MM.1S (cell line): ENCODE measurements around the gene ZNF593OS.

ENCODE experiments used
- DNase-seq: peaks from one replicate; pipeline ENCODE4 v3.0.0-alpha.2; 2015
- H2AFZ ChIP-seq: fragments of 300-600 bp; sonication (generic); 2 replicates; pipeline ENCODE4 v1.6.0; 2016; ENCODE audit warnings: antibody characterized with exemption, low read length
- H3F3A ChIP-seq: fragments of 300-600 bp; sonication (generic); 2 replicates; pipeline ENCODE4 v1.6.1; 2016; ENCODE audit warnings: mild to moderate bottlenecking, antibody characterized with exemption, low read length, moderate library complexity, mixed read lengths; ENCODE audit not compliant: insufficient read depth
- H3K27ac ChIP-seq: fragments of 300-600 bp; sonication (generic); 2 replicates; pipeline ENCODE4 v1.5.1; 2016; ENCODE audit warnings: mild to moderate bottlenecking, low read length
- H3K27me3 ChIP-seq: fragments of 300-600 bp; sonication (generic); replicated peaks from 2 replicates; pipeline ENCODE4 v1.6.0; 2016; ENCODE audit warnings: low read length; ENCODE audit not compliant: insufficient read depth
- H3K36me3 ChIP-seq: fragments of 300-600 bp; sonication (generic); replicated peaks from 2 replicates; pipeline ENCODE4 v1.6.1; 2016; ENCODE audit warnings: mild to moderate bottlenecking, low read length, mixed read lengths; ENCODE audit not compliant: insufficient read depth
- H3K4me1 ChIP-seq: fragments of 300-600 bp; sonication (generic); 2 replicates; pipeline ENCODE4 v1.6.1; 2016; ENCODE audit warnings: low read length, mixed read lengths
- H3K4me2 ChIP-seq: fragments of 300-600 bp; sonication (generic); 2 replicates; pipeline ENCODE4 v1.6.0; 2016; ENCODE audit warnings: low read depth, low read length
- H3K4me3 ChIP-seq: fragments of 300-600 bp; sonication (generic); 2 replicates; pipeline ENCODE4 v1.5.1; 2016; ENCODE audit warnings: low read length, mixed read lengths
- H3K79me2 ChIP-seq: fragments of 300-600 bp; sonication (generic); 2 replicates; pipeline ENCODE4 v1.6.1; 2016; ENCODE audit warnings: mixed run types, low read length, mixed read lengths
- H3K9ac ChIP-seq: fragments of 300-600 bp; sonication (generic); 2 replicates; pipeline ENCODE4 v1.6.1; 2016; ENCODE audit warnings: low read length, mixed read lengths
- H3K9me2 ChIP-seq: fragments of 300-600 bp; sonication (generic); replicated peaks from 2 replicates; pipeline ENCODE4 v1.6.1; 2016; ENCODE audit warnings: mild to moderate bottlenecking, low read length, mixed read lengths; ENCODE audit not compliant: insufficient read depth
- H3K9me3 ChIP-seq: fragments of 300-600 bp; sonication (generic); replicated peaks from 2 replicates; pipeline ENCODE4 v1.6.1; 2016; ENCODE audit warnings: mild to moderate bottlenecking, low read length, mixed read lengths; ENCODE audit not compliant: insufficient read depth
- H4K20me1 ChIP-seq: fragments of 300-600 bp; sonication (generic); 2 replicates; pipeline ENCODE4 v1.6.1; 2016; ENCODE audit warnings: mild to moderate bottlenecking, low read length, moderate library complexity, mixed read lengths; ENCODE audit not compliant: insufficient read depth
- CTCF ChIP-seq: fragments of 300-600 bp; sonication (generic); IDR thresholded peaks from 2 replicates; pipeline ENCODE4 v1.5.1; 2016; ENCODE audit warnings: antibody characterized with exemption, low read length, mixed read lengths
- EZH2 ChIP-seq: fragments of 300-600 bp; sonication (generic); optimal IDR thresholded peaks from 2 replicates; pipeline ENCODE3; 2017; ENCODE audit warnings: low read depth, mild to moderate bottlenecking, antibody characterized with exemption, low read length, mixed read lengths
- EZH2phosphoT487 ChIP-seq: fragments of 300-600 bp; sonication (generic); IDR thresholded peaks from 2 replicates; pipeline ENCODE4 v1.6.1; 2018; ENCODE audit warnings: antibody characterized with exemption, low read length

Gene ZNF593OS

GRCh38 chr1:26159743-26160039, 11.9 kb downstream of the ZNF593OS start:
- Histone ChIP-seq H3K4me1 (peaks cover 5% of the 10 kb centered on the region; the same call in 1 of the 2 replicates), H3K4me2 (no peak overlapping the region), H3F3A (no peaks in the 10 kb centered on the region), H3K9me3 (no peaks in the 10 kb centered on the region), H2AFZ (no peak overlapping the region), H3K4me3 (no peak overlapping the region), H3K9me2 (no peaks in the 10 kb centered on the region), H3K79me2 (no peaks in the 10 kb centered on the region), H3K9ac (no peak overlapping the region), H3K36me3 (no peaks in the 10 kb centered on the region), H3K27ac (no peak overlapping the region), H3K27me3 (peaks cover 27% of the 10 kb centered on the region), H4K20me1 (no peaks in the 10 kb centered on the region)
- DNase-seq: no peak
- TF ChIP-seq EZH2: no peak
- no peak for TF ChIP-seq CTCF
- no peak for TF ChIP-seq EZH2phosphoT487

GRCh38 chr1:26158908-26159742, 12.5 kb downstream of the ZNF593OS start, which contains the start of gene FAM110D:
FAM110D (plus strand) TSS chr1:26159079; CDS start chr1:26161292, 2,213 bp downstream.
- H3F3A ChIP-seq: no peaks in the 10 kb centered on the region
- no peaks in the 10 kb centered on the region for H3K9me3 ChIP-seq
- no peak within 1 kb of the TSS for H3K27ac ChIP-seq
- no peaks in the 10 kb centered on the region for H3K9me2 ChIP-seq
- no peak for DNase-seq
- TF ChIP-seq EZH2phosphoT487: no peak
- TF ChIP-seq EZH2: no peak
- no peak for TF ChIP-seq CTCF
- H3K79me2 ChIP-seq: no peaks in the 10 kb centered on the region
- H3K4me2 ChIP-seq: no peak within 1 kb of the TSS
- H4K20me1 ChIP-seq: no peaks in the 10 kb centered on the region
- peaks cover 27% of the 10 kb centered on the region for H3K27me3 ChIP-seq
- no peak within 1 kb of the TSS for H2AFZ ChIP-seq
- no peak within 1 kb of the TSS for H3K9ac ChIP-seq
- no peak within 1 kb of the TSS for H3K4me3 ChIP-seq
- H3K4me1 ChIP-seq: peaks cover 5% of the 10 kb centered on the region; the same call in 1 of the 2 replicates
- H3K36me3 ChIP-seq: no peaks in the 10 kb centered on the region

DNA sequence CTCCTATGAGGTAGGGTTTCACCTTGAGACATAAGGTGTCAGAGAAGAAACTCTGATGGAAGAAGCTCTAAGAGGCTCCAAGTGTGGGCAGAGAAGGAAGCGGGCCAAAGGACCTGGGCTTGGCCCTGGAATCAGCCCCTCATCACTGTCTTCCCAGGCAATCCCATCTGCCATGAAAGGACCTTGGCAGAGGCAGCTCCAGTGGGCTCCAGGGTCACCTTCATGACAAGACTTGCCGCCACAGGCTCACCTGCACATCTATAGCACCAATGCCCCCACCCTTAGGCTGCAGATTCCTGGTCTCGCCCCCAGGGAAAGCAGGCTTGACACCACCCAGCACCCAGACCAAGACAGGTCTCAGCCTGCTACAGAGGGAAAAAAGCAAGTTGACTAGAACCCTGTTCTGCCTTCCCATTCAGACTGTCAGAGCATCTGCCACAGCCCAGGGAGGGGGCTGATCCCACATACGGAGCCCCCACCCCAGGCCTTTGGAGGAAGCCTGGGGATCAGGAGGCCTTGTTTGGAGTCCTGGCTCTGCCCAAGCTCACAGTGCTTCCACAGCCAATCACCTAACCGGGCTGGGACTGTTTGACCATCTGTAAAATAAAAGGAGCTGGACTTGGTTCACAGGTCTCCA, 13.2 kb downstream of the ZNF593OS start:
- H3K9me3 ChIP-seq: no peaks in the 10 kb centered on the region
- H3K27ac ChIP-seq: no peak overlapping the region
- no peak for TF ChIP-seq EZH2
- TF ChIP-seq EZH2phosphoT487: no peak
- TF ChIP-seq CTCF: no peak
- no peaks in the 10 kb centered on the region for H3F3A ChIP-seq
- no peak overlapping the region for H3K4me3 ChIP-seq
- peaks cover 5% of the 10 kb centered on the region; the same call in 1 of the 2 replicates for H3K4me1 ChIP-seq
- peaks cover 22% of the 10 kb centered on the region for H3K27me3 ChIP-seq
- H3K4me2 ChIP-seq: no peak overlapping the region
- H4K20me1 ChIP-seq: no peaks in the 10 kb centered on the region
- DNase-seq: no peak
- H3K36me3 ChIP-seq: no peaks in the 10 kb centered on the region
- no peak overlapping the region for H3K9ac ChIP-seq
- H3K79me2 ChIP-seq: no peaks in the 10 kb centered on the region
- no peaks in the 10 kb centered on the region for H3K9me2 ChIP-seq
- no peak overlapping the region for H2AFZ ChIP-seq
